Fibroblast of mammary gland (primary cell): Measurements from ENCODE around the gene GHR.

ENCODE experiments used
- DNase-seq: peaks from one replicate; pipeline ENCODE4 v3.0.0-alpha.2; 2010; ENCODE audit warnings: low read depth
- H3K4me3 ChIP-seq: 2 replicates; pipeline ENCODE4 v1.5.1; 2011; ENCODE audit warnings: low read depth, mild to moderate bottlenecking, low read length, moderate library complexity; ENCODE audit not compliant: control insufficient read depth
- CTCF ChIP-seq: conservative IDR thresholded peaks from 2 replicates; pipeline ENCODE4 v1.5.1; 2011; ENCODE audit warnings: low read depth, low read length, inconsistent platforms; ENCODE audit not compliant: control insufficient read depth, insufficient read depth

Gene GHR

DNA sequence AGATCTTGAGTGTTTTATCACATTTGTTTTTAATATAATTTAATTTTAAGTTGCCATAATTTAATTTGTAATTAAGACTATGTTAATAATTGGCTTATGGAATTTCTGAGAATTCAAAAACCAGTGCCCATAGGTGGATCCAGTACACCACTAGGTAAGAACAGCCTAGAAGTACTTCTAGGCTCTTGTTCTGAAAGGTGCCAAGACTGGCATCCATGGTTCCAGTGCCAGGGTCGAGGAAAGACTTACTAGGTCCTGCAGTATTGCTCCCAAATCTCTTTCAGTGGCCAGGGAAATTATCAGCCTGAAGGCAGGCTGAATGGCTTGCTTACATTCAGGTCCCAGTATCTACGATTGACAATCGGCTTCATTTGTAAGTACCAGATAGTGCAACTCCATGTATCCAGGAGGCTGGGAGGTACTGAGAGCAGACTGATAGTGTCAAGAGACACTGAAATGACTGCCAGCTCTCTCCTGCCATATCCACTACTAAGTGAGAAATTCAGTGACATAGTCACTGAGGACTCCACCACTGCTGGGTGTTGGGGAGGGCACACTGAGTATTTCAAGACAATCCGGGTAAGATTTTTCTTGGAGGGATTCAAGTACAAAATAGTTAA is 174.2 kb downstream of the GHR start:
- no peak for TF ChIP-seq CTCF
- H3K4me3 ChIP-seq = no peak overlapping the region
- DNase-seq = no peak

- no peak overlapping the region for H3K4me3 ChIP-seq
- no peak for DNase-seq
- TF ChIP-seq CTCF = no peak
Measured at GRCh38 chr5:42598311-42598710, 175.1 kb downstream of the GHR start.

GRCh38 chr5:42599106-42599505 is 175.9 kb downstream of the GHR start:
- DNase-seq = no peak
- H3K4me3 ChIP-seq = no peak overlapping the region
- no peak for TF ChIP-seq CTCF

DNA sequence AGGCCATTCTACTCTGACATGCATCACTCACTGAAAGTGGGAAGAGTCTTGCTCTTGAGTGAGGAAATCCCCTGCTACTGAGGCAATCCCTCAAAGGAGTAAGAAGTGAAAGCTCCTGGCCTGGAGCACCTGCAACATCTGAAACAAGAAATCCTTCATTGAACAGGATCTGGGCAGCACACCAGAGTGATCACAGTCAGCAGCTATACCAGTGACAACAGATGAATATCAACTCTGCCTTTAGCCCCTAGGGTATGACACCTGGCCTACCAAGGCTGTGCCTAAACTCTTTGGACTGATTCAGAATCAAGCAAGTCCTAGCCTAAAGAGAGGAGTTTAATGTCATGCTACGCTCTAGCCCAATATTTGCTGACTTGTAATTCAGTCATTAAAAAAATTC is 177.2 kb downstream of the GHR start:
- no peak for TF ChIP-seq CTCF
- H3K4me3 ChIP-seq = no peak overlapping the region
- no peak for DNase-seq

- DNase-seq = no peak
- TF ChIP-seq CTCF = no peak
- no peak overlapping the region for H3K4me3 ChIP-seq
Measured at GRCh38 chr5:42604171-42604711, 181.0 kb downstream of the GHR start.

- TF ChIP-seq CTCF = no peak
- DNase-seq = no peak
- no peak overlapping the region for H3K4me3 ChIP-seq
Measured at GRCh38 chr5:42605490-42605889, 182.3 kb downstream of the GHR start.
